GM12872 (cell line): ENCODE data around the gene PDZRN4.

ENCODE experiments used
- TF ChIP-seq, protein P1 (sequence below): IDR thresholded peaks from 3 replicates; pipeline ENCODE4 v1.5.1; 2011; ENCODE audit warnings: low read depth, mild to moderate bottlenecking, low read length, moderate library complexity; ENCODE audit not compliant: insufficient read depth

Gene PDZRN4

DNA sequence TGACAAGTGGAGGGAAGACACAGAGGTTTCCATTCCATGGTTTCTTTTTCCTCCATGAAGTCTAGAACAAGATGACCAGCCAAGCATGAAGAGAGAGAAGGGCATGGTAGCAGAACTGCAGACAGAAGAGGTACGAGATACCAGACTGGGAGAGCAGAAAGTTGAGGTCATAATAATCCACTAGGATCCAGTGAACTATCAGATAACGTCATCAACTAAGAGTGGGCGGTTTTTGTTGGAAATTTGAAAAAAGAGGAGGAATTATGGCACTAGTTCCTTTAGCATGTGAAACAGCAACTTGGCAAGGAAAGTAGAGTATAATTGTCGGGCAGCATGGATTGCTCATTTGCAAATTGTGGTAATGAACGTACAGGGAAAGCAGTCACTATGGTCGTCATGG, 357.6 kb downstream of the PDZRN4 start:
- TF ChIP-seq, protein P1, sequence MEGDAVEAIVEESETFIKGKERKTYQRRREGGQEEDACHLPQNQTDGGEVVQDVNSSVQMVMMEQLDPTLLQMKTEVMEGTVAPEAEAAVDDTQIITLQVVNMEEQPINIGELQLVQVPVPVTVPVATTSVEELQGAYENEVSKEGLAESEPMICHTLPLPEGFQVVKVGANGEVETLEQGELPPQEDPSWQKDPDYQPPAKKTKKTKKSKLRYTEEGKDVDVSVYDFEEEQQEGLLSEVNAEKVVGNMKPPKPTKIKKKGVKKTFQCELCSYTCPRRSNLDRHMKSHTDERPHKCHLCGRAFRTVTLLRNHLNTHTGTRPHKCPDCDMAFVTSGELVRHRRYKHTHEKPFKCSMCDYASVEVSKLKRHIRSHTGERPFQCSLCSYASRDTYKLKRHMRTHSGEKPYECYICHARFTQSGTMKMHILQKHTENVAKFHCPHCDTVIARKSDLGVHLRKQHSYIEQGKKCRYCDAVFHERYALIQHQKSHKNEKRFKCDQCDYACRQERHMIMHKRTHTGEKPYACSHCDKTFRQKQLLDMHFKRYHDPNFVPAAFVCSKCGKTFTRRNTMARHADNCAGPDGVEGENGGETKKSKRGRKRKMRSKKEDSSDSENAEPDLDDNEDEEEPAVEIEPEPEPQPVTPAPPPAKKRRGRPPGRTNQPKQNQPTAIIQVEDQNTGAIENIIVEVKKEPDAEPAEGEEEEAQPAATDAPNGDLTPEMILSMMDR, result no peak

DNA sequence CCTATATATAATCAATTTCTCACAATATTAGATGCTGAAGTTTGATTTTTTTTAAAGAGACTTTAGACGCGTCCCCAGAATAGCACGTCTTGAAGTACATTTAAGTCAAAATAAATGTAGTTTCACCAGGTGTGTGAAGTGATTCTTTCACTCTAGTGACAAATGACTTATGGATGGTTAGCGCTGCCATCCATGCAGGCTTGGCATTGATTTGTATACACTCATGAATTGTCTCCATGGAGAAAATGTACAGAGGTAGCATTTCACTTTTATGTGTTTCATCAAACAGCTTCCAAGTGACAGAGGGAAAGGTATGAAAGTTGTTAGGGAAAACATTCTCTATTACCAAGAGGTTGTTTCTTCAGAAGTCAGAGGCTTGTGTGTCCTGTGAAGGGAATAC, 360.8 kb downstream of the PDZRN4 start:
- TF ChIP-seq, protein P1, result no peak

DNA sequence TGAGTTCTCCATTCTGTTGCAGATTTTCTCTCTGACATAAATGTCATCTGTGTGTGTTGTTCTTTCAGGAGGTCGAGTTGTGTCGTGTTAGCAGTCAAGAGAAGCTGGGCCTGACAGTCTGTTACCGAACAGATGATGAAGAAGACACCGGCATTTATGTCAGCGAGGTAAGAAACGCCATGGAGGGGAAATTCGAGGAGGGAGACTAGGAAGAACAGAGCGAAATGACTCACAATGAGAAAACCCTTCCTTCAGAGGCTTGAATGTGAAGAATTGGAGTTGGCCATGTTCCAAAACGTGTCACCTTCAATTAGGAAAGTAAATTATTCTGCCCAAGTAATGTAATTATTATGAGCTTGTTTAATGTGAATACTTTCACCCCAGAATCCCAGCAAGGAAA, 364.5 kb downstream of the PDZRN4 start:
- TF ChIP-seq, protein P1, result no peak

DNA sequence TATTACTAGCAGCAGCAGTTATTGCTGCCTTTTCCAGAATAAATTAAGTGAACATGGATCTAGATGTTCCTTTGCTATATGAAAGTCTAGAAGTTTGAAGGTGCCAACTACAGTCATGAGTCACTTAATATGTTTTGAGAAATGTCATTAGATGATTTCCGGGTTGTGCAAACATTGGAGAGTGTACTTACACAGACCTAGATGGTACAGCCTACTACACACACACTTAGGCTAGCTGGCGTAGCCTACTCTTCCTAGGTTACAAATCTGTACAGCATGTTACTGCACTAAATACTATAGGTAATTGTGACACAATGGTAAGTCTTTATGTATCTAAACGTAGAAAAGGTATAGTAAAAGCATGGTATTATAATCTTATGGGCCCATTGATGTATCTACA, 368.1 kb downstream of the PDZRN4 start:
- TF ChIP-seq, protein P1, result no peak

DNA sequence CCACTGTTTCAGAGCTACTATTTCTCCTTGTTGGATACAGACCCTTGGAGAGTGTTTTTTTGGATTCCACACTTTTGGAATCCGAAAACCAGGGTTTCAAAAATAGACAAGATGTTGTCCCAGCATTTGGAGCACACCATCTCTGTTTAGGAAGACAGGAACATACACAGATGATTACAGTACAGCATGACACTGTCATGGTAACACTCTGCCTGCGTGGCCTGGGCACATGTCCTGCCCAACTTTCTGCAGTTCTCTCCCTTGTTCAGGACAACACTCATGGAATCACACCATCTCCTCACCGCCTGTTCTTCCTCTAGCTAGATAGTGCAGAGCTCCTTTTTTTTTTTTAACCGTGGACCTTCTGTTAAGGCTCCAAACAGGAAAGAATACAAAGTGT, 369.2 kb downstream of the PDZRN4 start:
- TF ChIP-seq, protein P1, result no peak

DNA sequence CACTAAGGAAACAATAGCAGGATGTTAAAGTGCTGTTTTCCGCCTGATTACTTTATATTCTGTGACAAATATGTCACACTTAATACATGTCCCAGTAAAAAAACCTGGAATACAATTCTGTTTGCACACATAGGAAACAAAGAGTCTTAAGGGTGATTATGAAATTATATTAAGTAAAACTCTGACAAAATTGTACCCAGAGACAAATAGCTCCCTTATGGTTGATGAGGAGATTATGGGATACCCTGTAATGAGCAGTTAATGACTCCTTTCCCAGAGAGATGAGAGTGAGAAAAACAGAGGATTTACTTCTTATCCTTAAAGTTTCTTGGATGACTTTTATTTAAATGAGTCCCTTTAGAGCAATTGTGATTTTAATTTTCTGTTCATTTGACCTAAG, 370.6 kb downstream of the PDZRN4 start:
- TF ChIP-seq, protein P1, result no peak

DNA sequence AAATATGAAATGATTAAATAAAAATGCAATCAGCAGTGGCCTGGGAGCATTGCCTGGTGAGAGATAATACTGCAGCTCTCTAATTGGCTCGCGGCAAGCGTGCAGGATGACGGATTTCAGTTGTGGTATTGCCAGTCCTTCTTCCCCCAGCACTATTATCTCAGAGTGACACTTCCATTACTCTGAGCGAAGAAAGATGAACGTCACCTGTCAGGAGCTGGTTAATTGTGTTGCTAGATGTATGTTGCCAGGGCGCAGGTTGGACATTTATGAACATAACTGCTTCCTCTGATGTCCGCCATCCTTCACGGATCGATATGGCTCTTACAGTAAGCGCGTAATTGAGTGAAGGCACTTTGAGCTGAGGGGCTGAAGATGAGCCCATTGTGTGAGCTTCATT, 374.9 kb downstream of the PDZRN4 start:
- TF ChIP-seq, protein P1, result no peak

DNA sequence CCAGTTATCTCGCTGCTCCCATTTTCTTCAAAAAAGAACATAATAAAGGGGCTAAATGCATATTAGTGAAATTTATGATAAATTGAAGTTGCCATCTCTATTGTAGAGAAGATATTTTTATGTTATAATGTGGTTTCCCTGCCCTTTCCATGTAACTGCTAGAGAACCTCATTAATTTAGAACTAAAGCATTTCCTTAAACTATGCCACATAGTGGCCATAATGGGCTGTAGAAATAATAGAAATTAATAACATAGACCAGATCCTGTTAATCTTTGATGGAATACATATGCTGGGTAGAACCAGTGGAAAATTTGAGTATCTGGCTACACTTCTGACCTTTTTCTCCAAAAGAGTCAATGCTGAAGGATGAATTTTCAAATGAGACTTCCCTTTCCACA, 376.7 kb downstream of the PDZRN4 start:
- TF ChIP-seq, protein P1, result no peak
